ENCODE results near the gene EPOP. TPM values are rescaled to one million over a fixed set of nuclear protein-coding genes. Genes with fewer than 3 reads are reported as not detected.

Gene EPOP
- total and polyA plus RNA-seq, 2 of the 13 experiments (the other 11 are each of a cell fraction or from before 2014, with no cell fraction given): 14.7 to 37.8 TPM

GRCh38 chr17:38663964-38664644, 10.7 kb downstream of the EPOP start:
- in situ Hi-C loops (cut with HindIII; ENCODE audit: extremely low pct_ligation_motif_present, low pct_unique_long_range_greater_than_20kb): loop anchor here (10.0 kb wide), 1 partner anchor 239 kb away; the partner anchor contains the start of gene ARHGAP23
- FAIRE-seq: no peak
- H4K20me1 ChIP-seq (ENCODE audit: insufficient read depth, low read length): no peaks in the 10 kb centered on the region
- no peak overlapping the region for H3K27ac ChIP-seq (ENCODE audit: extremely low read length, insufficient read depth, low read length)
- intact Hi-C loops (cut with micrococcal nuclease; ENCODE audit: unreplicated experiment): loop anchor here (1.0 to 10.0 kb wide), 2 partner anchors 80 to 239 kb away; partner anchors contain the start of gene ARHGAP23
- H3K9me3 ChIP-seq (ENCODE audit: low read length): no peaks in the 10 kb centered on the region
- DNase-seq (ENCODE audit: low spot score): no peak
- BruUV-seq (replicated peaks): no TSS peak
- TF ChIP-seq CENPX (CRISPR knock-in tag; IDR thresholded peaks at IDR 0.05) (no peak), ZMYM3 (CRISPR knock-in tag; IDR thresholded peaks at IDR 0.05) (0 out of 2 replicates have a peak, but pooled peaks have one; percentile 26), NFIC (IDR thresholded peaks at IDR 0.05; ENCODE audit: low read length) (no peak), MEIS2 (CRISPR knock-in tag; IDR thresholded peaks at IDR 0.05) (no peak)
- TF ChIP-seq, protein P1, sequence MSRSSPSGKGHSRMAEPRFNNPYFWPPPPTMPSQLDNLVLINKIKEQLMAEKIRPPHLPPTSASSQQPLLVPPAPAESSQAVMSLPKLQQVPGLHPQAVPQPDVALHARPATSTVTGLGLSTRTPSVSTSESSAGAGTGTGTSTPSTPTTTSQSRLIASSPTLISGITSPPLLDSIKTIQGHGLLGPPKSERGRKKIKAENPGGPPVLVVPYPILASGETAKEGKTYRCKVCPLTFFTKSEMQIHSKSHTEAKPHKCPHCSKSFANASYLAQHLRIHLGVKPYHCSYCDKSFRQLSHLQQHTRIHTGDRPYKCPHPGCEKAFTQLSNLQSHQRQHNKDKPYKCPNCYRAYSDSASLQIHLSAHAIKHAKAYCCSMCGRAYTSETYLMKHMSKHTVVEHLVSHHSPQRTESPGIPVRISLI (CRISPR knock-in tag; IDR thresholded peaks at IDR 0.05; ENCODE audit: borderline replicate concordance): no peak
- peaks cover 72% of the 10 kb centered on the region for H3K4me1 ChIP-seq (ENCODE audit: insufficient read depth, low read length)
- no peak overlapping the region for H3K9ac ChIP-seq (ENCODE audit: insufficient read depth, low read depth, low read length)
- H3K27me3 ChIP-seq (ENCODE audit: control insufficient read depth in 1 of 2, insufficient read depth in 2 of 2, low read length in 2 of 2): peaks cover 0 to 13% of the 10 kb centered on the region in 2 experiments; a peak in 3 of 5 replicates
- H3K4me3 ChIP-seq (replicated peaks in 1 of 3; ENCODE audit: insufficient read depth in 1 of 3, low read depth in 2 of 3, low read length in 3 of 3): no peak overlapping the region
- ChIA-PET CTCF (ENCODE audit: low intra/inter-chr PET ratio, low total read pairs) (interaction anchor here (0.8 to 7.0 kb wide), 5 partner anchors 51 to 106 kb away, joined by 3 to 73 read pairs (median 15); partner anchors contain the start of gene SRCIN1), POLR2A (interaction anchor here (1.0 to 4.5 kb wide), 9 partner anchors 10 to 105 kb away, joined by 3 to 61 read pairs (median 8); partner anchors contain the start of gene SRCIN1)
- ATAC-seq: no peak
- no peak overlapping the region for H2AFZ ChIP-seq (ENCODE audit: low read length)
- WGBS (ENCODE audit: low lambda C conversion rate): 88% methylated on average over 9 of the region's 9 CpGs
- H3K4me2 ChIP-seq (ENCODE audit: low read depth, low read length): no peak overlapping the region
- H3K36me3 ChIP-seq (replicated peaks in 1 of 2; ENCODE audit: control insufficient read depth in 1 of 2, insufficient read depth in 2 of 2, low read length in 2 of 2): no peaks in the 10 kb centered on the region
- H3K79me2 ChIP-seq (ENCODE audit: insufficient read depth, low read length): no peaks in the 10 kb centered on the region
